ENCODE data around the gene EVX1.

Gene EVX1

DNA sequence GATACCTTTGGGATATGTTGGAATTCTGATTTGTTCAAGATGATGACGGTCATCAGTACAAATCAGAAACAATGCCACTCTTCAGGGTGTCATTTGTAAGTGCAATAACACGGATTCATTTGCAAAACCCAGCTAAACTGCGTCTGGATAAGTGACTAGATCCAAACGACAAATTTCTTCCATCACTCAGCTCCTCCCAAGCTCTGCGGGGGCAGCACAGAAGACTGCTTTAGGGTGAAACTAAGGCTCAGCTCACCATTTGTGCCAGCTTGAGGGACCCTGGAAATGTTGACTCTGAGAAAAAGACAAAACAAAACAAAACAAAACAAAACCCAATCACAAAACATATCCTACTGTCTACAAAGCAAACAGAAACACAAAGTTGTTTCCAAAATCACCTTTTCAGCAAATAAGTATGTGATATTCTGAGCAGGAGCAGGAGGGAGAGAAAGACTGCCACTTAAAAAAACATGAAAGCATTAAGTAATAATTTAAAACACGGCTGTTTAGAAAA is 8.0 kb downstream of the EVX1 start:
- no peak for ATAC-seq

DNA sequence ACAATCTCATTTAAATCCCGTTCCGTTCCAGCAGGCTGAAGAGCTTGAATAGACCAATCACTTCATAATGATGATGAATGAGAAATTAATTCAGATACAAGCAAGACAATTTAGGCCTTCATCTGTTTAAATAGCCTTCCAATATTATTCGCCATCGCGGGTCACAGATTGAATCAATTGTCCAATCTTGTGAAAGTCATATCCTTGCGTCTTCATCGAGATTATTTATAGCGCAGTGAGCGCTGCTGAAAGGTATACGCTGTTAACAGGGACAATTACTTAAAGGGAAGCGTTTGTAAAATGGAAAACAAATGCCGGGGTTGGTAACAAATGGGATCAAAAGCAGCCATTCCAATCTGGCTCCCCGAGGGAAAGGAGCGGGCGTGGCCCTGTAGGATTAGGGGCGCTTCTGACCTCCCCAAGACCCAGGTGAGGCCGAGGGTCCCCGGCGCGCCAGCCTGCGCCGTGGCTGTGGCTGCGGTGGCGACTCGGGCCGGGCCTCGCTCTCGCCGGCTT is 8.6 kb downstream of the EVX1 start:
- no peak for ATAC-seq

DNA sequence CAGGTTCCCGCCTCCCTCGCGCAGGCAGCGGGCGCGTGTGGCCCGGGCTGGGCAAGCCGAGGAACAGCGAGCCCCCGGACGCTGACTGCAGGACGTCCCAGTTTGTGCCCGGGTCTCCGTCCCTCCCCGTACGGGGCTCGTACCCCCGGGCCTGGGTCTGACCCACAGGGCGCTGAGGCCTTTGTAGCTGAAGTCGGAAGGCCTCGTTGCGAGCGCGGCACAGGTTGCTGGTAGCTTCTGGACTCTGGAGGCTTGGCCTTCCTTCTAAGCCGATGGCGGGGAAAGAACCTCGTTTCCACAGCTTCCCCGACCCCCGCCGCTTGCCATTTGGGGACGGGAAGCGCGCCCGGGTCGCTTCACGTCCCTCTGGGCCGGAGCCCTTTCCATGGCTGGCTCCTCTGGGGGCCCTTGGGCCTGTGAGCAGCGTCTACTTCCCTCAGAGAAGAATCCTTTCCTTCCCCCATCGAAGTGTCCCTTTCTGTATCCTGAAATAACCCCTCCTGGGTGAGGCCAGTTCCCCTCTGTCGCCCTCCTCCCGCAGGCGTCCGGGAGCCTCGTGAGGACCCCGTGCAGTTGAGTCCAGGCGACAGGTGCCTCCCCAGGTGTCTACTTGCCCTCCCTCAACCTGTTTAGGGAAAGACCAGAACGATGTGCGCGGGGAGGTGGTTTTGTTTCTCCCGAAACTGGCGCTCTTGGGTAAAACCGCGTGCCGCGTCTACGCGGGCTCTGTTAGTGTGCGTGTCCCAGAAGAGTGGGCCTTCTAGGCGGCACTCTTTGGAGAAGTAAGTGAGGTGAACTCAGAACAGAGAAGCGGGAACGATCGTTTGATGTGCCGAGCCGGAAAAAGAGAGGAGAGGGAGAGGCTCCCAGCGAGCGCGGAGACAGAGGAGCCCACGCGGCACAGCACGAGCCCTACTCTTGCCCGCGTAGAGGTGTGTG is 9.3 kb downstream of the EVX1 start:
- no peak for ATAC-seq

DNA sequence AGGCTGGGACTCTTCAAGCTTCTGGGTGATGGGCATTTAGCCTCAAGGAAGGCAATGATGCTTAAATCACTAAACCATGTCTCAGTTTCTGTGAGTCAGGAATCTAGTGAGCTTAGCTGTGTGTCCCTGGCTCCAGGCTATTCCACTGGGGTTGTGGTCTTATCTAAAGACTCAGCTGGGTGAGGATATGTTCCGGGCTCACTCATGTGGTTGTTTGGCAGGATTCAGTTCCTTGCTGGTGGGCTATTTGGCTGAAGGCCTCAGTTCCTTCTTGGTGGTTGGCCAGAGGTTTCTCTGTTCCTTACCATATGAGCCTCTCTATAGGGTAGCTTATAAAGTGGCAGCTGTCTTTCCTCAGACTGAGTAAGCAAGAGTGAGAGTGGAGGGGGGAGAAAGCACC is 12.0 kb downstream of the EVX1 start:
- ATAC-seq: peak in 1 of 2 donors; percentile 33

DNA sequence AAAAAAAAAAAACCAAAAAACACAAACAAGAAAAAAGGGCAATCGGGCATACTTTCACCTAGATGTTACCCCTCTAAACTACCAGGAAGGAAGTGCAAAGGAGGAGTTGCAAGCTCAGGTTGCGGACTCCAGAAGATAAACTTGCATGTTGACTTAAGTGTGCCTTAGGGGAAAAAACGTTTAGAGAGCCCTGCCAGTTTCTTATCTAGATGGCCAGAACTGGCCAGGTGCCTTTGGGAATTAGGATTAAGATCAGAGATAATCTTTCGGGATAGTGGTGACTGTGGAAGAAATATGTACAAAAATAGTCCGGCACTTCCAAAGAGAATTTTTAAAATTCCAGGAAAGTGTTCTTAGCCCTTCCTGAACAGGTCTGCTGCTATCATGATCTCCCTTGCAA is 17.6 kb downstream of the EVX1 start:
- no peak for ATAC-seq

DNA sequence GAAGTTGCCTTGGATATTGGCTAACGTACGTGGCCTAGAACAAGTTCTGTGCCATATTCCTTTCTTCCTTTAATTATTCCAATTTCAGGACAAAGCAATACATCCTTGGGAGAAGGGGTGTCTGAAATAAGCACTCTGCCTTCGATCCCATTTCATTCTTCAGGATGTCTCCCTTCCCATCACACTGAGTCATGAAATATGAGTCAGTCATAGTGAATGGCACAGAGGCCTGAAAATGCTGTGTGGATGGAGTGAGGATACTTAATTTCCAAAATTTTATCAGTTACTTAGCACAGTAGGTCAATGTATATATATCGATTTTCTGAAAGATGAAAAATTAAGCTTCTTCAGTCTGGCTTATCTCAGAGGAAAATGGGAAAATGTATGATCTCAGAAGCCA is 19.5 kb downstream of the EVX1 start:
- no peak for ATAC-seq

DNA sequence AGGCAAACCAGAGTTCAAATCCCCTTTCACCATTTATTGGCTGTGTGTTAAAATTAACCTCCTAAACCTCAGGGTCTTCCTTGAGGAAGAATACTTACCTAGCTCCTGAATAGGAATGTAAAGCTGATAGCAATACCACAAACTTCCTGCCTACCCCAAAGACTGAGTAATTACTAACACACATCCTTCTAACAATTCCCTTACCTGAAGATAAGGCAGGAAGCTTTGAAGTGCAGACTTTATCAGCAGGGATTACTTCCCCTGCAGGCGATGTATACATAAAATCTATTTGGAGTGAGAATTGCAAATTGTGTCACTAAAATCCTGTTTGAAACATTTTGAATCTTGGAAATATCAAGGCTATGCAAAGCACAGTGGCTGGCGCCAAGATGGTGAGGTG is 21.2 kb downstream of the EVX1 start:
- no peak for ATAC-seq

DNA sequence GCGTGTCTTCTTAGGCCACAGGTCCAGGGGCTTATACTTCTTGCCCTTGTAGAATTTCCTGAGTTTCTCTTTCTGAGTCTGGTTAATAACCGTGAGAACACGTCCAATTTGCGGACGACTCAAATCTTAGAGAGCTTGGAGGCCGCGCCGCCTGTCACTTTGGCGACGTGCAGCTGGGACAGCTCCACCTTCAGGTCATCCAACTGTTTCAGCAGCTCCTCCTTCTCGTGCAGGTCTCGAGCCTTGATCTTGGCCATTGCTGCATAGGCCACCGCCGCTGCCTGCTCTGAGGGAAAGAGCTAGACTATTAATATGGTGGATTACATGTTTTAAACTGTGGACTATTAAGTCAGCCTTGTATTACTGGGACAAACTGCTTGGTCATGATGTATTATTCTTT is 26.9 kb downstream of the EVX1 start:
- ATAC-seq: no peak

DNA sequence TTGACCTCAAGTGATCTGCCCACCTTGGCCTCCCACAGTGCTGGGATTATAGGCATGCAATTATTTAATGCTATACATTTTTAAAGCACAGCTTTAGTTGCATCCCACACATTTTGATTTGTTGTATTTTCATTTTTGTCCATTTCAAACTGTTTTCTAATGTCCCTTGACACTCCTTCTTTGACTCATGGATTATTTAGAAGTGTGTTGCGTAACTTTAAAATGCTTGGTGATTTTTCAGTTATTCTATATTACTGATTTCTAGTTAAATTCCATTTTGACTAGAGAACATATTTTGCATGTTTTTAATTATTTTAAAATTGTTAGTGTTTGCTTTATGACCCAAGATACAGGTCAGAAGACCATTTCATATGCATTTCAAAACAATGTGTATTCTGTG is 28.8 kb downstream of the EVX1 start:
- no peak for ATAC-seq

DNA sequence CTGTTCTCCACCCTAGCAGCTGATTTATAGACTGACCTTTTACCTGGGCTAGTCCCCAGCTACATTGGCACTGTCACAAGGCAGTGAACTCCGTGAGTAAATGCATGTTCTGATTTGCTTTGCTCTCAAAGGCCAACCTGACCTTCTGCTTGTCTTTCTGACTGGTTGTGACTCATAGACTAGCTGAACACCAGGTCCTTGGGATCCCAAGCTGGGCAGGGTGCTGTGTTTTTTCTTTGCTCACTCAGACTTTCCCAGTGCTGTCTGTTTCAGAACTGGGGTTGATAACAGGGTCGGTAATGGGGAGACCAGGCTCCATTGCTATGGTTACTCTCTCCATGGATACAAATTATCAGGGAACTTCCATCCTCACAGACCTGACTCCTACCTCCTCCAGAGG is 35.0 kb downstream of the EVX1 start:
- ATAC-seq: no peak

DNA sequence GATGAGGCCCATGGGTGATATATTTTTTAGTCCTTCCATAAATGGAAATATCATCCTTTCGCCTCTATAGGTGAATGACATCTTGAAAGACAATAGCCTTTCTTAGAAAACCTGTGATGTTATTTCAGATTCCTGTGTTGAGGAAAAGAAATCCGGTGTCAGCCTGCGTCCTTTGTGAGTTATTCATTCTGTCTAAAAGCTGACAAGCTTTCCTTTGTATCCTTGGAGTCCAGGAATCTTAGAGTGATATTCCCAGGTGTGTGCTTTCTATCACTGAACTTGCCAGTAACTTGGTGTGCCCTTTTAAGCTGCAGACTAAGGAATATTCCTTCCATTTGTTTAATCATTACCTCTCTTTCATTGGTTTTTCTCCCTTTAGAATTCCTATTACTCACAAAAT is 41.0 kb downstream of the EVX1 start:
- ATAC-seq: no peak

DNA sequence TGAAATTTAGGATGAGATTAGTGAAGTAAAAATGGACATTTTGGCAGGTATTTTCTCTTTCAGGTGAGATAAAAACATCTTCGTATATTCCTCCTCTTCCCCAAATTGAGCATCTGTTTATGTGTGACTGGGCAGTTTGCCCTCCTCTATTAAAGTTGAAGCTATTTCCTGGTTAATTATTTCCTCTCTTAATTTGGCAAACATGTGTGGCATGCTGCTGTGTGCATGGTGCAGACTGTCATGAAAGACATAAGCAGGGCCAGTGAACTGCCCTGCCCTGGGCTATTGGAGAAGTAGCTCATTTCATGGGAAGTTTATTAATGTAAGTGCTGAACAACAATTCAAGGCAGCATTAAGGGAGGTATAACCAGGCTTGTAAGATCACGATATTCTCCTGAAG is 52.6 kb downstream of the EVX1 start:
- ATAC-seq: no peak

DNA sequence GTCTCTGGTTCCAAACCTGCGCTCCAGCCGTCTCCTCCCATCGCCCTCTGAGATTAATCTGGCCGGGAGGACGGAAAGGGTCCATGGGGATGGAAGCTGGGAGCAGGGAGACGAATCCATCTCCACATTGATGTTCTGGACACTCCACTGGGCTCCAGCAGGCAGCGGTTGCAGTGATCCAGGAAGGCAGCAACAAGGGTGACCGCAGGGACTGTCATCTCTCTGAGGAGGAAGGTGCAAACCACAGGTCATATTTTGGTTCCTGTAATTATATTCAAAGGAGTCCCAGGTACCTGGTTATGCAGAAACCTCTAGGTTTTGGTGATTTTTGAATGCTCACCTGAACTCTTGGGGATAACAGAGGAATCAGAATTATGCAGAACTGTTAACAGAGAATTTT is 54.8 kb downstream of the EVX1 start:
- no peak for ATAC-seq

Data from activated CD4-positive, CD25-positive, alpha-beta regulatory T cell treated with anti-CD3 and anti-CD28 coated beads, Interleukin-2, amount 50 U/mL, for 24 hours (primary cell).